Adrenal gland (tissue), 5 donors: ENCODE results near the gene GCHFR.

ENCODE experiments used
- CTCF ChIP-seq, 6 experiments: fragments of 450-650 bp in 4 of 6; fragments of 200-600 bp in 2 of 6; sonication (generic) in 1 of 6; IDR thresholded peaks; 1 replicate in 5 of 6; 2 replicates in 1 of 6; pipeline versions ENCODE4 v1.5.1 to v1.8.0; 2016 to 2021; ENCODE audit warnings: antibody characterized with exemption in 6 of 6, mild to moderate bottlenecking in 2 of 6, moderate library complexity in 1 of 6
- POLR2A ChIP-seq, 2 donors: fragments of 450-650 bp; IDR thresholded peaks; one replicate each; pipeline ENCODE4 v1.6.1; 2017; ENCODE audit warnings: antibody characterized with exemption in 2 of 2, mild to moderate bottlenecking in 2 of 2, moderate library complexity in 1 of 2
- donor health status: DM: no; HTN: no; CAD: no.

DNA sequence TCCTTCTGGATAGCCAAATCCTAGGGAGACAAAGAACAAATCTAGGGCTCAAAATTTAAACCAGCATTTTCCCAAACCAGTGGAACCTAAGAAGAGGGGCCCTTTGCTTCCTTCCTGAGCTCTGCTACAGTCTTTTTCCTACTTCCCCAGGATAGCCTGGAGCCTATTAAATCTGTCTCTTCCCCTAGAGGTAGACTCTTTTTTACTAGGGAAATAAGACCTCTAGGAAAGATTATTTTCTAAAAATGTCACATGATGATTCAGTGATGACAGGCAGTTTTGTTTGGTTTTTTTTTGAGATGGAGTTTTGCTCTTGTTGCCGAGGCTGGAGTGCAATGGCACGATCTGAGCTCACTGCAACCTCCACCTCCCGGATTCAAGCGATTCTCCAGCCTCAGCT, 27.3 kb upstream of the GCHFR start:
- TF ChIP-seq CTCF (IDR thresholded peaks at IDR 0.05), result no peak
- no peak for TF ChIP-seq POLR2A (IDR thresholded peaks at IDR 0.05)
